DOHH2 (cell line): ENCODE data around the gene ZMYND8.

Experiments
- CTCF ChIP-seq: fragments of 200-600 bp; sonication (generic); IDR thresholded peaks from one replicate; pipeline ENCODE4 v1.5.1; 2014; ENCODE audit warnings: antibody characterized with exemption, mild to moderate bottlenecking, low read depth, low read length; ENCODE audit not compliant: poor library complexity, severe bottlenecking
- EZH2phosphoT487 ChIP-seq: fragments of 200-600 bp; sonication (generic); IDR thresholded peaks from 2 replicates; pipeline ENCODE4 v1.6.1; 2017; ENCODE audit warnings: borderline replicate concordance, mild to moderate bottlenecking, antibody characterized with exemption, low read length, moderate library complexity, mixed read lengths

GRCh38 chr20:47247972-47248371 is 108.5 kb downstream of the ZMYND8 start:
- TF ChIP-seq CTCF (no peak), EZH2phosphoT487 (no peak)
